Tibial nerve (tissue), 4 donors: ENCODE data around the gene MYBBP1A.

ENCODE experiments used
- EP300 ChIP-seq, 2 donors: sonication (generic); formaldehyde crosslinking; IDR thresholded peaks; one replicate each; pipeline ENCODE4 v1.6.1; 2017; ENCODE audit warnings: antibody characterized with exemption in 2 of 2, mild to moderate bottlenecking in 1 of 2
- POLR2A ChIP-seq, 2 donors: fragments of 450-650 bp; IDR thresholded peaks; one replicate each; pipeline ENCODE4 v1.6.1; 2017; ENCODE audit warnings: antibody characterized with exemption in 2 of 2, mild to moderate bottlenecking in 2 of 2, moderate library complexity in 2 of 2
- TF ChIP-seq, protein P1 (sequence below), 5 experiments: fragments of 200-600 bp in 3 of 5; fragments of 450-650 bp in 2 of 5; sonication (generic) in 3 of 5; IDR thresholded peaks; one replicate each; pipeline ENCODE4 v1.5.1; 2016 to 2019; ENCODE audit warnings: antibody characterized with exemption in 5 of 5, mild to moderate bottlenecking in 3 of 5, moderate library complexity in 2 of 5

DNA sequence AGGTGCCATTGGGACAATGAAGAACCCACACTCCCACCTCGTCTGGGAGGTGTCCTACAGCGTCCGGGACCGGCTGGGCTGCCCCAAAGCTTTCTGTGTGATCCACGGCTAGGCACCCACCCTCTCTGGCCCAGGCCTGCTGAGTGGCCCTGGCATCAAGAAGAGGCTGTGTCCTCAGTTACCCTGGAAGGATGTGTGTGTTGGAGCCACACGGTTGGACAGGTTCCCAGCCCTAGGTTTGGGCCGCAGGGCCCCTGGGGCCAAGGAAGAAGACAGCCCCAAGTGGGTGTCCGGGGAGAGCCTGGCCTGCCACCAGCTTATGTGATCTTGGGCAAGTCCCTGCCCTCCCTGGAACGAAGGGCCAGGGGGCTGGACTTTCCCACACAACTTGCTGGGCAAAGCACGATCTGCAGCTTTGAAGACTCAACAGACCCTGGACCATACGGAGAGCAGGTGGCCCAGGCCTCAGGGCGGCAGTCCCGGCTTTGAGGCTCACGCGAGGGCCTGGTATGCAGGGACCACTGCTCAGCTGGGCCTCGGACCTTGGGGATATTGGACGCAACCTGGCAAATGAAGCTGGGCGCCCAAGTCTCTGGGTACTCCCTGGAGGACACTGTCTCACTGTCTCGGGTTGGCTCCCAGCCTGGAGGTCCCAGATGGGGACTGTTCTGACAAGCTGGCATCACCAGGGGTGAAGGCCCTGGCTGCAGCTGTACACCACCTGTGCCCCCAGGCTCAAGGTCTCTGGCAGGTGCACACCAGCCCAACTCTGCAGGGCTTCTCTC is 17.5 kb downstream of the MYBBP1A start:
- TF ChIP-seq, protein P1, sequence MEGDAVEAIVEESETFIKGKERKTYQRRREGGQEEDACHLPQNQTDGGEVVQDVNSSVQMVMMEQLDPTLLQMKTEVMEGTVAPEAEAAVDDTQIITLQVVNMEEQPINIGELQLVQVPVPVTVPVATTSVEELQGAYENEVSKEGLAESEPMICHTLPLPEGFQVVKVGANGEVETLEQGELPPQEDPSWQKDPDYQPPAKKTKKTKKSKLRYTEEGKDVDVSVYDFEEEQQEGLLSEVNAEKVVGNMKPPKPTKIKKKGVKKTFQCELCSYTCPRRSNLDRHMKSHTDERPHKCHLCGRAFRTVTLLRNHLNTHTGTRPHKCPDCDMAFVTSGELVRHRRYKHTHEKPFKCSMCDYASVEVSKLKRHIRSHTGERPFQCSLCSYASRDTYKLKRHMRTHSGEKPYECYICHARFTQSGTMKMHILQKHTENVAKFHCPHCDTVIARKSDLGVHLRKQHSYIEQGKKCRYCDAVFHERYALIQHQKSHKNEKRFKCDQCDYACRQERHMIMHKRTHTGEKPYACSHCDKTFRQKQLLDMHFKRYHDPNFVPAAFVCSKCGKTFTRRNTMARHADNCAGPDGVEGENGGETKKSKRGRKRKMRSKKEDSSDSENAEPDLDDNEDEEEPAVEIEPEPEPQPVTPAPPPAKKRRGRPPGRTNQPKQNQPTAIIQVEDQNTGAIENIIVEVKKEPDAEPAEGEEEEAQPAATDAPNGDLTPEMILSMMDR (IDR thresholded peaks at IDR 0.05), result no peak
- TF ChIP-seq POLR2A (IDR thresholded peaks at IDR 0.05) (no peak), EP300 (IDR thresholded peaks at IDR 0.05) (no peak)
